WTC11 (cell line): ENCODE results near the gene MEGF11.

Experiments
- AFF4 ChIP-seq: sonication (generic); formaldehyde crosslinking; IDR thresholded peaks from 2 replicates; pipeline ENCODE4 v1.8.1; 2023; ENCODE audit warnings: mild to moderate bottlenecking, missing genetic modification reagents, borderline replicate concordance
- ATF2 ChIP-seq: sonication (generic); formaldehyde crosslinking; IDR thresholded peaks from 2 replicates; pipeline ENCODE4 v1.8.1; 2022; ENCODE audit warnings: low read depth, missing genetic modification reagents, borderline replicate concordance
- CTCF ChIP-seq: fragments of 200-600 bp; IDR thresholded peaks from 2 replicates; pipeline ENCODE4 v1.8.0; 2022; ENCODE audit warnings: antibody characterized with exemption
- ETV6 ChIP-seq: sonication (generic); formaldehyde crosslinking; IDR thresholded peaks from 2 replicates; pipeline ENCODE4 v1.8.1; 2022; ENCODE audit warnings: mild to moderate bottlenecking, missing genetic modification reagents
- GRHL2 ChIP-seq: fragments of 250-450 bp; sonication (Bioruptor Pico); IDR thresholded peaks from 2 replicates; pipeline ENCODE4 v1.8.0; 2022; ENCODE audit warnings: mild to moderate bottlenecking, moderate library complexity; ENCODE audit not compliant: insufficient replicate concordance, severe bottlenecking
- IRF2 ChIP-seq: sonication (generic); formaldehyde crosslinking; IDR thresholded peaks from 2 replicates; pipeline ENCODE4 v1.8.0; 2022; ENCODE audit warnings: low read depth, missing genetic modification reagents, borderline replicate concordance
- JUN ChIP-seq: sonication (generic); formaldehyde crosslinking; IDR thresholded peaks from 2 replicates; pipeline ENCODE4 v1.8.0; 2023; ENCODE audit warnings: mild to moderate bottlenecking, missing genetic modification reagents
- SMAD3 ChIP-seq: sonication (generic); formaldehyde crosslinking; IDR thresholded peaks from 2 replicates; pipeline ENCODE4 v1.8.0; 2022; ENCODE audit warnings: missing genetic modification reagents, mild to moderate bottlenecking, borderline replicate concordance
- ZNF138 ChIP-seq: sonication (generic); formaldehyde crosslinking; conservative IDR thresholded peaks from 2 replicates; pipeline ENCODE4 v1.8.1; 2022; ENCODE audit warnings: mild to moderate bottlenecking, moderate library complexity, missing genetic modification reagents

- TF ChIP-seq ATF2 (CRISPR knock-in tag): no peak
- no peak for TF ChIP-seq CTCF
- TF ChIP-seq ZNF138 (CRISPR knock-in tag): no peak
- TF ChIP-seq ETV6 (CRISPR knock-in tag): no peak
- TF ChIP-seq GRHL2 (CRISPR knock-in tag): no peak
- TF ChIP-seq JUN (CRISPR knock-in tag): no peak
- no peak for TF ChIP-seq IRF2
- no peak for TF ChIP-seq SMAD3 (CRISPR knock-in tag)
- no peak for TF ChIP-seq AFF4 (CRISPR knock-in tag)
These were observed 366.0 kb downstream of the MEGF11 start for GRCh38 chr15:65887565-65887964.
